ENCODE measurements around the gene SLC25A24.

The SLC25A24 gene

DNA sequence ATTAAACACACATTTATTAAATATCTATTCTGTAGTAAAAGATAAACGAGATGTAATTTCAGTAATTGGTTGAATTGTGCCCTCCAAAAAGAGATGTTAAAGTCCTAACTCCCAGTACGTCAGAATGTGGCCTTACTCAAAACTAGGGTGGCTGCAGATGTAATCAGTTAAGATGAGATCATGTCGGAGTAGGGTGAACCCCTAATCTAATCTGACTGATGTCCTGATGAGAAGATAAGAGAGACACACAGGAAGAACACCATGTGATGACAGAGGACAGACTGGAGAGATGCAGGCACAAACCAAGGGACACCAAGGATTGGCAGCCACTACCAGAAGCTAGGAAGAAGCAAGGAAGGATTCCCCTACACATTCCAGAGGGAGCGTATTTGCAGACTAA lies 104.1 kb downstream of the SLC25A24 start:
- no peak for DNase-seq

DNA sequence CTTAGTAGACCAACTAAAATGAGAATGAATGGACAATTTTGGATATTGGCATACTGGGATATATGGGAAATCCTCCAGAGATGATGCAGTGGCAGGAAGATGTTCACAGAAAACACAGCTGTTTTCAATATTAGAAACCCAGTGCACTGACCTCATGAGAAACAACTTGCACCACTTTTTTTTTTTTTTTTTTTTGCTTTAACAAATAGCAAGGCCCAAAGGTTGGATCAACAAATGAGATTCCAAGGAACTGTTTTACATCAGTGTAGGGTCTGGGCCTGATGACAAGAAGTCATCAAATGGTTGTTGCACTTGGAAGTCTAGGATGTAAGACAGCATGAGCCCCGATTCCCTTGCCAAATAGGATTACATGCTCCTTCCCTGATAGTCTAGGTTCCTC lies 110.7 kb downstream of the SLC25A24 start:
- no peak for DNase-seq

DNA sequence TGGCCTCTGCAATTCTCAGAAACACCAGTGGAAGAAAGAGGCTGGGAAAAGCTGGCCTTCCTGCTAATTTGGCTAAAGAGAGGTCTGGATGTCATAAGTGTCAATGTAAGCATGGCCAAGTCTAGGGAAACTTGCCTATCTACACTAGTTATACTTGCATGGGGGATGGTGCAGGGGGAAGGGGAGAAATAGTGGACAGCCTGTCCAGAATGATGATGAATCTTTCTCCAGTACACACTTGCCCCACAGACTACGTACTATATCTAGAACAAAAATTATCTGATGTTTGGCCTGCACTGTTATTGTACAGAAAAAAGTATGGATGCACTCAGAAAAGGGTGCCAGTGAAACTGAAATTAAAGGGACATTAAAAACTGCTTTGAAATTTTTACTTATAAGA lies 114.5 kb downstream of the SLC25A24 start:
- no peak for DNase-seq

DNA sequence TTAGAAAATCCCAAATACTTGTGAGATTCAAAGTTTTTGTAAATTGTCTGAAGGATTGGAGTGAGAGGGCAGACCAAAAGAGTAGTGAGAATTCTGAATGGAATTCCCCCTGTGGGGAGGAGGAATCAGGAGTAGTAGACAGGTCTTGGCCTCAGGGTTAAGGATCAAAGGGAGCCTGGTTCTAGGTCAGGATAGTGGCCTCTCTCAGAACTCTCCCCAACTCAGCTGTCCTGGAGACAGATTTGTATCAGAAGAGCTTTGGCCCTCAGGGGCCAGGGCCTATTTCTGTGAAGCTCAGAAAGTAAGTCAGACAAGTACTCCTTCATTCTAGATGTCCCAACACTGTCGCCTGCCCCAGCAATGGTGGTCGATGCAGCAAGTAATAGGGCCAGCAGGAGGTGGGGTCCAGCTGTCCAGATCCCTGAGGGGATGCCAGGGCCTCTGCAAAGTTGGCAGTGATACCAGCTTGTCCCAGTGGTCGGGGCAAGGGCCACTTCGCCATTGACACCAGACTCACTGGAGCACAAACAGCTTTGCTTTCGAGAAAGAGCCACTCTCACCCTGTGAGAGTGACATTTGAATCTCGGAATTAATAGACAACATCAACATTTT lies 115.2 kb downstream of the SLC25A24 start:
- no peak for DNase-seq
